ENCODE data around the gene MOSPD2.

DNA sequence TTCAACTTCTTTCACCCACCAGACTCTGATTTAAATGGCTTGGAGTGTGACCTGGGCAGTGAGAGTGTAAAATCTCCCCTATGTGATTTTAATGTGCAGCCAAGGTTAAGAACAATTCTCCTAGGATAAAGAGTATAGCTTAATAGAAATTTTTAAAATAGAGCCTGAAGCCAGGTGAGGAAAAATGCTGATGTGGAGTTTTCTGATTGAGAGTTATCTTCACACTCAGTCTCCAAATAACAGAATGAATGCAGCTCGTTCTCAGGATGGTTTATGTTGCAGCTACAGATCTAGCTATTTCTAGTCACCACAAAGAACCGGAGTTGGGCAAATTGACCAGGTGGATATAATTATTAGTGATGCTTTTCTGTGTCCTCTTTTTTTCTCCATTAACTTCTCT is 70.7 kb downstream of the MOSPD2 start:
- TF ChIP-seq, protein P1, sequence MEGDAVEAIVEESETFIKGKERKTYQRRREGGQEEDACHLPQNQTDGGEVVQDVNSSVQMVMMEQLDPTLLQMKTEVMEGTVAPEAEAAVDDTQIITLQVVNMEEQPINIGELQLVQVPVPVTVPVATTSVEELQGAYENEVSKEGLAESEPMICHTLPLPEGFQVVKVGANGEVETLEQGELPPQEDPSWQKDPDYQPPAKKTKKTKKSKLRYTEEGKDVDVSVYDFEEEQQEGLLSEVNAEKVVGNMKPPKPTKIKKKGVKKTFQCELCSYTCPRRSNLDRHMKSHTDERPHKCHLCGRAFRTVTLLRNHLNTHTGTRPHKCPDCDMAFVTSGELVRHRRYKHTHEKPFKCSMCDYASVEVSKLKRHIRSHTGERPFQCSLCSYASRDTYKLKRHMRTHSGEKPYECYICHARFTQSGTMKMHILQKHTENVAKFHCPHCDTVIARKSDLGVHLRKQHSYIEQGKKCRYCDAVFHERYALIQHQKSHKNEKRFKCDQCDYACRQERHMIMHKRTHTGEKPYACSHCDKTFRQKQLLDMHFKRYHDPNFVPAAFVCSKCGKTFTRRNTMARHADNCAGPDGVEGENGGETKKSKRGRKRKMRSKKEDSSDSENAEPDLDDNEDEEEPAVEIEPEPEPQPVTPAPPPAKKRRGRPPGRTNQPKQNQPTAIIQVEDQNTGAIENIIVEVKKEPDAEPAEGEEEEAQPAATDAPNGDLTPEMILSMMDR (IDR thresholded peaks at IDR 0.05): no peak
- TF ChIP-seq POLR2A (IDR thresholded peaks at IDR 0.05): no peak

All from body of pancreas (tissue), 4 donors.